Right ventricle myocardium superior (tissue), 1 donor: ENCODE measurements around the gene TTC12. TPM values are rescaled to one million over a fixed set of nuclear protein-coding genes. Genes with fewer than 3 reads are reported as not detected.

Experiments
- ATAC-seq: fragments of 200-7000 bp; cut with Tn5 transposase; one replicate; pipeline ENCODE4 v1.9.1; 2020; ENCODE audit warnings: mild to moderate bottlenecking; ENCODE audit not compliant: poor library complexity
- DNase-seq: peaks from one replicate; pipeline ENCODE4 v3.0.0-alpha.2; 2020
- intact Hi-C: fragments of 100-400 bp; cut with DNase I; formaldehyde crosslinking; loops from one replicate; pipeline ENCODE4 v1.11.2; 2022
- total RNA-seq: library from RNA; stranded (reverse); fragmentation: NEBNext Ultra II Directional; extraction: Animal tissue kit (Norgen Biotek cat#: 25700); gene quantifications from one replicate; pipeline ENCODE4 v1.2.1, GENCODE V29; 2021
- donor health status: DM: no; HTN: yes; CAD: no; lungs with severe emphysema.

TTC12 gene
- total RNA-seq, 1 donor from 2014 or later = 4.3 TPM

GRCh38 chr11:113313601-113314000 is 782 bp upstream of the TTC12 start:
- intact Hi-C loops = no loop called here
- DNase-seq (no peak), ATAC-seq (no peak)

- intact Hi-C loops = no loop called here
- ATAC-seq = no peak
Observed at GRCh38 chr11:113314065-113314388, 356 bp upstream of the TTC12 start.

GRCh38 chr11:113315811-113316210 is 1.4 kb downstream of the TTC12 start:
- DNase-seq (no peak), ATAC-seq (no peak)
- intact Hi-C loops = no loop called here

More at GRCh38 chr11:113314065-113314388, 356 bp upstream of the TTC12 start:
- no peak for DNase-seq

GRCh38 chr11:113316256-113316655 is 1.9 kb downstream of the TTC12 start:
- DNase-seq (no peak), ATAC-seq (no peak)
- intact Hi-C loops = no loop called here

- DNase-seq (no peak), ATAC-seq (no peak)
- intact Hi-C loops = no loop called here
Observed at GRCh38 chr11:113317339-113317738, 3.0 kb downstream of the TTC12 start.

GRCh38 chr11:113319085-113319484 is 4.7 kb downstream of the TTC12 start:
- intact Hi-C loops = no loop called here
- no peak for ATAC-seq

GRCh38 chr11:113322158-113322557 is 7.8 kb downstream of the TTC12 start:
- DNase-seq (no peak), ATAC-seq (no peak)
- intact Hi-C loops = no loop called here

More at GRCh38 chr11:113319085-113319484, 4.7 kb downstream of the TTC12 start:
- no peak for DNase-seq

- intact Hi-C loops = no loop called here
- DNase-seq (no peak), ATAC-seq (no peak)
Observed at GRCh38 chr11:113324250-113324649, 9.9 kb downstream of the TTC12 start.

GRCh38 chr11:113329725-113330124 is 15.3 kb downstream of the TTC12 start:
- intact Hi-C loops = no loop called here
- ATAC-seq (no peak), DNase-seq (no peak)

GRCh38 chr11:113331441-113331840 is 17.1 kb downstream of the TTC12 start:
- intact Hi-C loops = no loop called here
- DNase-seq (no peak), ATAC-seq (no peak)

- DNase-seq = no peak
- intact Hi-C loops = no loop called here
- no peak for ATAC-seq
Observed at GRCh38 chr11:113332023-113332422, 17.6 kb downstream of the TTC12 start.

GRCh38 chr11:113332638-113333329 is 18.4 kb downstream of the TTC12 start:
- intact Hi-C loops = no loop called here
- DNase-seq = no peak
- no peak for ATAC-seq

- ATAC-seq = no peak
- intact Hi-C loops = no loop called here
- no peak for DNase-seq
Observed at GRCh38 chr11:113334183-113334582, 19.8 kb downstream of the TTC12 start.

GRCh38 chr11:113338730-113339129 is 24.3 kb downstream of the TTC12 start:
- intact Hi-C loops = no loop called here
- ATAC-seq (no peak), DNase-seq (no peak)

GRCh38 chr11:113339929-113340589 is 25.7 kb downstream of the TTC12 start:
- intact Hi-C loops = no loop called here

GRCh38 chr11:113341388-113342165 is 27.2 kb downstream of the TTC12 start:
- intact Hi-C loops = no loop called here
- ATAC-seq (no peak), DNase-seq (no peak)

More at GRCh38 chr11:113339929-113340589, 25.7 kb downstream of the TTC12 start:
- DNase-seq (no peak), ATAC-seq (no peak)

GRCh38 chr11:113345978-113346377 is 31.6 kb downstream of the TTC12 start:
- ATAC-seq (no peak), DNase-seq (no peak)
- intact Hi-C loops = no loop called here

GRCh38 chr11:113349528-113349927 is 35.1 kb downstream of the TTC12 start:
- no peak for DNase-seq
- ATAC-seq = no peak
- intact Hi-C loops = no loop called here

- DNase-seq = no peak
- ATAC-seq = no peak
- intact Hi-C loops = no loop called here
Observed at GRCh38 chr11:113350336-113351067, 36.1 kb downstream of the TTC12 start.
